HG03159 (cell line): ENCODE data around the gene TBC1D7.

Experiments used
- ATAC-seq: cut with Tn5 transposase; IDR thresholded peaks from one replicate; pipeline ENCODE4 v1.9.1; 2021; ENCODE audit warnings: mild to moderate bottlenecking, moderate library complexity; ENCODE audit not compliant: unreplicated experiment

The TBC1D7 gene

DNA sequence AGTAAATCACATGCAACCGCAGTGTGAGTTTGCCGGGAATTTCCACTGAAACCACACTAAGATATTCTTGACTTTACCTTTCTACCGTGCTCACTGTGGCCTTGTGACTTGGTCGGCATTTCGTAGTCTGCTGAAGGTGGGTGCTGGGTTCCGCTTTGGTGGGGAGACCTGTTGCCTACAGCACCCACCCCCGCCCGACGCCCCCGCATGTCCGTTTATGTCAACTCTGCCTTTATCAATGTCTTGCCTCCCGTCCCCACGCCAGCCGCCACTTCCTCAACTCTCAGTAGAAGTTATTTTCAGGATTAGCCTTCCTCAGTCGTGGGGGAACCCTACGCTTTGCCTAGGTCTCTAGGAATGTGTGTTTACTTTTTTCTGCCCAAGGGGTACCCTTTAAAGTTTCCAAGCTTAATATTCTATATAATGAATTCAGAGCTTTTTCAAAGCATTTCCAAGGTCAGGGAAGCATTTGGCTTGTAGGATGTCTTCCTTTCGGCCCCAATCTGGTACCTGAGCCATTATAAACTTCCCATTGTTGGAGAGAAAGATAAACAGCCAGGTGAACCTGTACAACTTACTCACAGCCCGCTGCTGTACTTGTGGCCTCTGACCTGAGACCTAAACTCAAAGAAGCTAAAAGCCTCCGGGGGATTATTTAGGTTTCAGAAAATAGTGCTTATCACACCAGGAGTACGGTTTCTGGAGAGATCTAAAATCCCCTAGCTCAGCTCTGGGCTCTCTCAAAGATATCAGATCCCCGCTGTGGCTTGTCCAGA lies 54.2 kb downstream of the TBC1D7 start:
- peak; percentile 46 for ATAC-seq

DNA sequence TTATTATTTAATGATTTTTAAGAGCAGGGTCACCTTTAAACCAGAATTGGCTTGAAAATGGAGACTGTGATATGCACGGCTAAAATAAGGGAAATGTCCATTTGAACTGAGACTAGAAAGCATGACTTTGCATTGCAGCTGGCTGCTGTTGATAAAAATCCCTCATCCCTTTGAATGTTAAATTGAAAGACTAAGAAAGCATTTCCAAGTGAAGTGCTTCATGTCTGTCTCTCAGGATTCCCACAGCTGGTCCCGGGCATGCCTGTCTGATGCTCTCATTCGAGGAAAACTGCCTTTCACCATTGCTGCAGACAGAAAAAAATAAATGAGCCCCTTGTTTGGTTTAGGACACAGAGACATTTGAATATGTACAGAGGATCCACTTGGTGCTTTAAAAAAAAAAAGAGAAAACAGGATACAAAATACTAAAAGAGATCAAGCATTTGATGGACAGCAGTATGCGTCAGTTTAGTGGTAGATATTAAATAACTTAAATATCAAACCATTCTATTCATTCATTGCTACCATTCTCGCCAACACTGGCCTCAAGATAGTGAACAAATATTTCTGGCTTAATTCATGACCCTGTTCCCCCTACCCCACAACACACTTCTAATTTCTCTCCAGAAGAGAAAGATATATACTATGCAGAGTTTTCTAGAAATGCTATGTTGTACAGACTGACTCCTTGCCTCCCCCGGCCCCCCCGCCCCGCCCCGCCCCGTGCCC lies 55.0 kb downstream of the TBC1D7 start:
- no peak for ATAC-seq

DNA sequence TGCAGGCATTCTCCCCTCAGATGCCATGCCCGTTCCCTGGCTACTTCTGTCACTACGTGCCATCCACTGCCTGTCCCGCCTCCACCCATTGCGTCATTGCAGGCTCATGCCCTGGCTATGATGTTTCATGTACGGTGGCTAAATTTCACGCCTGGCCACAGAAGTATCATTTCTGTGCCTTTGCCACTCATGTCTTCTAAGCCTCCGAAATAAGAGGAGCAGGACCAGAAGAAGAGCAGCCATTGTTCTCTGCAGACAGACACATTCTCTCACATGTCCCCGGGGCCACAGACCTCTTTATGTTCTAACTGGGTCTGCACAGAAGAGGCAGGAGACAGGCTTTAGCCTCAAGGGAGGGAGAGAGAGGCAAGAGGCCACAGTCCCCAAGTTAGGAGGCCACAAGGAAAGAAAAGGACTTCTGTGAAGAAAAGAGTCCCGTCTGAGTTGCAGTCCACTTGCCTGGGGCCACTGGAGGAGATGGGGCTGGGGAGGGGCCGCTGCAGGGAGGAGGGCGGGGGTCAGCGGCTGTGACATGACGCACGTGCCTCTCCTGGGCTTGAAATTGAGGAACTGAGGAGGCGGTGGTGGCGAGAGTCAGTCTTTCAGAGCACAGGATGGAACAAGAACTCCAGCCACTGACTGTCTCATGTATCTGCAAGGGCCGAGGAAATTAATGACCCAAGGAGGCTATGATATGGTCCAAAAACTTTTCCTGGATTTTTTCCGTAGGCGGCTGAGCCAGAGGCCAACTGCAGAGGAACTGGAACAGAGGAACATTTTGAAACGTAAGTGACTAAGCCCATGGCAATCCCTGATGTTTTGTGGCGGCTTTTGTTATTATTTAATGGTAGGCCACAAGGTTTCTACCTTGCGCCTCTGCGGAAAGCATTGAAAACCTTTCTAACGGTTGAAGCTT lies 55.9 kb downstream of the TBC1D7 start:
- ATAC-seq = peak; percentile 60

DNA sequence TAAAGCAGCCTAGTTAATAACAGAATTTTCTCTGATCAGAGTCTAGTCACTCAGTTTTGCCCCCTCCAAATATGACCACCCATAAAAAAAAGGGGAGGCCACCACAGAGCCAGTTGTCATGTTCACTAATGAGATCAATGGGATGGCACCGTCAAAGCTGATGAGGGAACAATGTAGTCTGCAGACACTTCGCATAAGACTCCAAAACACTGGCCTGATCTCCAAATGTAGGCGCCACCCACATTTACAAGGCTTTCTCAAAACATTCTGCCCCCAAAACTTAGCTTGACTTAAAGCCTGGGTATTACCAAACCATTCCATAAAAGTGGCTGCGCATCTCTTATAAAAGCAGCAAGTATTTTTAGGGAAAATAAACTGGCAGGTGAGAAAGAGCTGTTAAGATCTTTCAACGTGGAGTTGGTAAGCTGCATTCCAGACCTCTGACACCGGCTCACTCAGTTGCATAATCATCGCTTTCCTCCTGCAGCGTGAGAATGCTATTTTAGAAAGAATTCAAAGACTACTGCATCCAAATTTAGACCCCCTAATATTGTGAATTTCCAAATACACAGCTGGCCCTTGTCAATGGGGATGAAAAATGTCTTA lies 59.3 kb downstream of the TBC1D7 start:
- no peak for ATAC-seq

DNA sequence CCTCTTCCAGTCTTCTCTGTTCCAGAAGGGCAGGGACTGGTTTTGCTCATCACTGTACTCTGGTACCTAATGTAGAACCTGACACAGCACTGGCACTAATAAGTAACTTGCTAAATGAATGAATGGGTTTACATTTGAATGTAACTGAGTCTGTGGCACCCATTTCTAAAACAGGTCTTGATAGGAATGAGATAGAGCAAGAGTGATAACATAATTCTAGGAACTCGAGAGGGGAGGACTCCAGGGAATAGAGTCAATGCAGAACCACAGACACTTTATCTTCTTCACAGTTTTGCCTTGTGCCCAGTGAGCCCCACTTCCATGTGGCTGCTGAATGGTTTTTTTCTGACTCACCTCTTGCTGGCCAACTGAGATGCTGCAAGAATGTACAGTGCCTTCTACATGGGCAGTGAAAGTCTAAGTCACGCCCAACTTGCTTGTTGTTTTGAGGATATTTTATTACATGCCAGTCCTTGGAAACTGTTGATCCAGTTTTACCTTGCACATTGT lies 61.1 kb downstream of the TBC1D7 start:
- no peak for ATAC-seq

DNA sequence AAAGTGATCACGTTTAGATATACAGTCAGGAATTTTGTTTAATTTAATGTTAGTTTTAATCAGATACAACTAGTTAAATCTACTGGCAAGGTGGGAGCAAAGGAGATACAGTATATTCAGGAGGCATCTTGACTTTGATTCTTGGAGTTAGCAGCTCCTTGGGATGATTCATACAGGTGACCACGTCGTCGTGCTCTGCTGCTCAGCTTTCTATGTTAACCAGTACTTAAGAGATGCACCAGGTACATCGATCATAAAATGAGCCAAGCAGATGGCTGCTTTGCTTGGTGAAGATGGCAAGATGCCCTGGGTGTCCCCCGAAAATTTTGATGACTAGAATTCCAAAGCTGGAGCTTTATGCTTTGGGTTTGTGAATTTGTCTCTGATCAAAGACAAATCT lies 64.7 kb downstream of the TBC1D7 start:
- no peak for ATAC-seq

DNA sequence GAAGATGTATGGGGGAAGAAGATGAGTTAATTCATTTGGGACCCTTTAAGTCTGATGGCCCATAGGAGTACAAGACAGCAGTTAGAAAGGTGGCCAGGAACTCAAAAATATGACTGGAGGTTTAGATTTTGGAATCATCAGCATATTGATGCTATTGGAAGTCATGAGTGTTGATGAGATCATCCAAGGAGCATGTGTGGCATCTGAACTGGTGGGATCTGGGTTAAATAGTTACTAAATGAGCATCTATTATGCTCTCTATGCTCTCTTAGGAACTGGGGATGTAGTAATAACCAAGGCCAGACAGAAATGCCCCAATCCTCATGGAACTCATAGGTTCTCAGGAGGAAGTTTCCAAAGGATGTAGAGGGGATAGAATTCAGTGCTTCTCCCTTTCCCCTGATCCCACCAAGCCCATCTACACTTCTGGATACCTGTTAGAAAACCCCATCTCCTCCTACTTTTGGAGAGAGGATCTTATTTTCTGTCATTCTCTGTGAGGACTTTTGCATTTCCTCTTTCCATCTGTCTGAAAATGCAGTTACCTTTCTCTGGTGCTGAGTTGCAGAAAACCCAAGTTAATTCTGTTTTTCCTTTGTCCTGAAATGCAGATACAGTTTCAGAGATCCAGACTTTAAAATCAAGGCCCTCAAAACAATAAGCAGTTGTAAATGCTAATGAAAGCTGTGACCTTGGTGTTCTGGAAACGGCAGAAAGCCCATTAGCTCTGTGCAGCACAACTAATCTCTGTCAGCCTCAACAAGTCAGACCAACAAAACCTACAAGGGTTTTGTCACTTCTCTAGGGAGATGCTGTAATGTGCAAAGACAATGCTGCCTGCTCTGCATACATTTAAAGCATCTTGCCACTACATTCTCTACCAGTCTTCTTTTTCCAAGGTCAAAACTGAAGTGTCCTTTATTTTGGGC lies 65.8 kb downstream of the TBC1D7 start:
- ATAC-seq = no peak

DNA sequence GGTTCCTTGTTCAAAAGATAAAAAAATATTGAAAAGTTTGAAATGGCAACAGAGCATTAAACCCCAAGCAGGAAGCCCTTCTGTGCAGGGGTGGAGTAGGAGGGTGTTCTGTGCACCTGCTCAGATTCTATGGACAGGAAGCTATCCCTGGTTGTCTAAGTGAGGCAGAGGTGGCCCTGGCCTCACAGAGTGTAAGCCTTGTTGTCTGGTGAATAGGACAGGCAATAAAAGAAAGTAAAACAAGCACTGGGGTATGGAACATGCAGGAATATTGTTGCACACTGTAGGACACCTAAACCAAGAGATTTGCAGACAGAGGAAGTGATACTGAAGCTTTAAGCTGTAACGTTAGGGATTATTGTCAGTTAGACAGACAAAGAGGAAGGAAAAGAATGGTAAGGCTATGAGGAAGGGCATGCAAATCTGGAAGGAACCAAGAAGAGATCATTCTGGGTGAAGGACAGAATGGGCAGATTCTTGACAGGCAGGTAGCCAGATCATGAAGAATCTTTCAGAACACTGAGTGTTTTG lies 66.8 kb downstream of the TBC1D7 start:
- peak; percentile 71 for ATAC-seq

DNA sequence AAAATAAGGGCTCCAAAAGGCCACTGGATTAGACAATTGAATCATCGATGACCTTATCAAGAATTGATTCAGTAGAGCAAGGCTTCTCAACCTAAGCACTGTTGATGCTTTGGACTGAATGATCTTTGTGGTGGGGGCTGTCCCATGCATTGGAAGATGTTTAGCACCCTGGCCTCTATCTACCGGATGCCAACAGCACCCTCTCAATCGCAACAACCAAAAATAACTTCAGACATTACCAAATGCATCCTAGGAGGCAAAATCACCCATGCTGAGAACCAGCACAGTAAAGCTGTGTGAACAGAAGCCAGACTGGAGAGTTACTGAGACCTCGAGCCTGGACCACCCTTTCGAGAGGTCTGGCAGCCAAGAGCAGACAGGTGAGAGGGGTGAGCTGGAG lies 67.5 kb downstream of the TBC1D7 start:
- ATAC-seq = no peak

DNA sequence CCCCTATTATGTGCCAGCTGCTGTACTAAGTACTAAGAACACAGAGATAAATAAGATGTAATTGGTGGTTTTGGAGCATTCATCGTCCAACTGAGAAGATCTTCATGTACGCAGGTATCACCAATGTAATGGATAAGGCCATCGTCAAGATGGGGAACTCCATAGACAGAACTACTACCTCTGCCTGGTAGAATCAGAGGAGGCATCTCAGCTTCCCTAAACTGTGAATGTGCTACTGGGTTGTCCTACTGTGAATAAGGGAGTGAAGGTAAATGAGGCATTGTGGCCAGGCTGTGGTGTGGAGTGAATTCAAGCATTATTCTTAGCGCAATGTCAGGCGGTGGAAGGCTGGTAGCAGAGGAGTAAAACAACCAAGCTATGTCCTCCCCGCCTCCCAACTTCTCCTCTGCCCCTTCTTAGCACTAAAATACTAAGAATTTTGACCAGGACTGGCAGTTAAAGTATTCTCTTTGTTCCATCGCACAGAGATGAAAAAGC lies 68.2 kb downstream of the TBC1D7 start:
- no peak for ATAC-seq

DNA sequence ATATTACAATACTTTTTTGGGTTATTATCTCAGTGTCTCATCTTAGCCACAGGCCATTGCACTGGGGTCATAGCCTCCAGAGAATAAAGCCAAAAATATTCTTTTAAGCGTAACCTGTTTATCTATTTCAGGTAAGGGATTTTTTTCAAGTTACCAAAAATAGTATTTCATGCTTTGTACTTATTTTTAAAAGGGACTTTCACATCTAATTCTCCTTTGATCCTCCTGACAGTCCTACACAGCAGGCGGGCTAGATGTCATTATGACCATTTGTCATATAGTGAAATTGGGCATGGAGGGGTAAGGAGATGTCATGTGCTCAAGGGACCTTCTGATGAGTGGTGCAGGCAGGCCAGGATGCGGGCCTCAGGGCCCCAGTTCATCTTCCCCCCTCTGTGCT lies 68.9 kb downstream of the TBC1D7 start:
- ATAC-seq = no peak

DNA sequence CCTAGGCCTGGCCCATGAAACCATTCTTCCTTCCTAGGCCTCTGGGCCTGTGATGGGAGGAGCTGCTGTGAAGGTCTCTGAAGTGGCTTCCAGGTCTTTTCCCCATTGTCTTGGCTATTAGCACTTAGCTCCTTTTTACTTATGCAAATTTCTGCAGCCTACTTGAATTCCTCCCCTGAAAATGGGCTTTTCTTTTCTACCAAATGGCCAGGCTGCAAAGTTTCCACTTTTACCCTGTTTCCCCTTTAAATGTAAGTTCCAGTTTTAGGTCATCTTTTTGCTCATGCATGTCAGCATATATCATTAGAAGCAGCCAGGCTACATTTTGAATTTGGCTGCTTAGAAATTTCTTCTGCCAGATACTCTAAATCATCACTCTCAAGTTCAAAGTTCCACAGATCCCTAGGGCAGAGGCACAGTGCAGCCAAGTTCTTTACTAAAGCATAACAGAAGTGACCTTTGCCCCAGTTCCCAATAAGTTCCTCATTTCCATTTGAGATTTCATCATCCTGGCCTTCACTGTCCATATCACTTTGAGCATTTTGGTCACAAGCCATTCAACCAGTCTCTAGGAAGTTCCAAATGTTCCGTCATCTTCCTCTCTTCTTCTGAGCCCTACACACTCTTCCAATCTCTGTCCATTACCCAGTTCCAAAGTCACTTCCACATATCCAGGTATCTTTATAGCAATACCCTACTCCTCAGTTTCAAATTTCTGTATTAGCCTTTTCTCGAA lies 71.9 kb downstream of the TBC1D7 start:
- no peak for ATAC-seq
